LNCAP (cell line): Measurements from ENCODE around the gene VOPP1.

Source experiments
- TF ChIP-seq, protein P1 (sequence below): fragments of 450-650 bp; IDR thresholded peaks from 2 replicates; pipeline ENCODE4 v1.5.1; 2017; ENCODE audit warnings: mild to moderate bottlenecking

VOPP1 gene

DNA sequence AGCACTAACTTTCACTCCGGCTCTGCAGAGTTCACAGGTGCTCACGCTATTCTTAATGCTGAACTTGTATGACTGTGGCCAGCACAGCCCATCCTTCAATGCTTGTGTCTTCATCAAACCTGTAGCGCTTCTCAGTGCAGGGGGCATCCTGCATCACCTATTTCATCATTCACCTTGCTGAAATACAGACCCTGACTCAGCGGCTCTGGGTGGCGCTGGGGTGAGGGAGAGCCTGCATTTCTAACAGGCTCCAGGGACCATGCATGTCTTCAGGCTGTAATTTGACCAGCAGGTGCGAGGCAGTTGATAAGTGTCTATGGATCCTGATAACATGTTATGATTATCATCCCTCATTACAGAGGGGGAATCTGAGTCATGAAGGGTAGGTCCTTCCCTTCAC is 89.3 kb downstream of the VOPP1 start:
- TF ChIP-seq, protein P1, sequence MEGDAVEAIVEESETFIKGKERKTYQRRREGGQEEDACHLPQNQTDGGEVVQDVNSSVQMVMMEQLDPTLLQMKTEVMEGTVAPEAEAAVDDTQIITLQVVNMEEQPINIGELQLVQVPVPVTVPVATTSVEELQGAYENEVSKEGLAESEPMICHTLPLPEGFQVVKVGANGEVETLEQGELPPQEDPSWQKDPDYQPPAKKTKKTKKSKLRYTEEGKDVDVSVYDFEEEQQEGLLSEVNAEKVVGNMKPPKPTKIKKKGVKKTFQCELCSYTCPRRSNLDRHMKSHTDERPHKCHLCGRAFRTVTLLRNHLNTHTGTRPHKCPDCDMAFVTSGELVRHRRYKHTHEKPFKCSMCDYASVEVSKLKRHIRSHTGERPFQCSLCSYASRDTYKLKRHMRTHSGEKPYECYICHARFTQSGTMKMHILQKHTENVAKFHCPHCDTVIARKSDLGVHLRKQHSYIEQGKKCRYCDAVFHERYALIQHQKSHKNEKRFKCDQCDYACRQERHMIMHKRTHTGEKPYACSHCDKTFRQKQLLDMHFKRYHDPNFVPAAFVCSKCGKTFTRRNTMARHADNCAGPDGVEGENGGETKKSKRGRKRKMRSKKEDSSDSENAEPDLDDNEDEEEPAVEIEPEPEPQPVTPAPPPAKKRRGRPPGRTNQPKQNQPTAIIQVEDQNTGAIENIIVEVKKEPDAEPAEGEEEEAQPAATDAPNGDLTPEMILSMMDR, result no peak

GRCh38 chr7:55481155-55481554 is 91.1 kb downstream of the VOPP1 start:
- TF ChIP-seq, protein P1, result no peak

- TF ChIP-seq, protein P1, result no peak
Measured at GRCh38 chr7:55478700-55479099, 93.6 kb downstream of the VOPP1 start.

DNA sequence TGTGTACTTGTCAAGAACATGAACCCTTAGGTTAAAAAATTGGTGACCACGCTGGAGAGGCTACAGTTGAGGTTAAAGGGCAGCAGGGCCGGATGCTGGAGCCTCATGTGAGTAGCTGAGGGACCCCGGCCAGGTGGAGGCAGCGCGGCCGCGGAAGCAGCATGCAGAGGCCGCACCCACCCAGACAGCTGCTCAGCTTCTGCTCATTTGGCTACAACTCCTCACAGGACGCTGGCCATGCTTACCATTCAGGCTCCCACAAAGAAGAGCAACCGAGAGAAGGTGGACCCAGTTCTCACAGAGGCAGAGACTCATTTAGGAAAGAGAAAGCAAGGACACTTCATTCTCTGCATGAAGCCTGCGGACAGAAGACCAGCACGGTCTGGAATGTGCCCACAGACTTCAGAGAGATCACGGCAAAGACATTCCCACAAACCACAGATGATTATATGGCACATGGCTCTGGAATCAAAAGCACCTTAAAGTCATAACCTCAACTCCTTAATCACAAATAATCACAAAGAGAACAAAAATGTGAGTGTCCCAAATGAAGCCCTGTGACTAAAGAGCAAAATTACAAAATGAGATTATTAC is 94.4 kb downstream of the VOPP1 start:
- TF ChIP-seq, protein P1, result no peak

GRCh38 chr7:55476852-55477780 is 95.2 kb downstream of the VOPP1 start:
- TF ChIP-seq, protein P1, result no peak

DNA sequence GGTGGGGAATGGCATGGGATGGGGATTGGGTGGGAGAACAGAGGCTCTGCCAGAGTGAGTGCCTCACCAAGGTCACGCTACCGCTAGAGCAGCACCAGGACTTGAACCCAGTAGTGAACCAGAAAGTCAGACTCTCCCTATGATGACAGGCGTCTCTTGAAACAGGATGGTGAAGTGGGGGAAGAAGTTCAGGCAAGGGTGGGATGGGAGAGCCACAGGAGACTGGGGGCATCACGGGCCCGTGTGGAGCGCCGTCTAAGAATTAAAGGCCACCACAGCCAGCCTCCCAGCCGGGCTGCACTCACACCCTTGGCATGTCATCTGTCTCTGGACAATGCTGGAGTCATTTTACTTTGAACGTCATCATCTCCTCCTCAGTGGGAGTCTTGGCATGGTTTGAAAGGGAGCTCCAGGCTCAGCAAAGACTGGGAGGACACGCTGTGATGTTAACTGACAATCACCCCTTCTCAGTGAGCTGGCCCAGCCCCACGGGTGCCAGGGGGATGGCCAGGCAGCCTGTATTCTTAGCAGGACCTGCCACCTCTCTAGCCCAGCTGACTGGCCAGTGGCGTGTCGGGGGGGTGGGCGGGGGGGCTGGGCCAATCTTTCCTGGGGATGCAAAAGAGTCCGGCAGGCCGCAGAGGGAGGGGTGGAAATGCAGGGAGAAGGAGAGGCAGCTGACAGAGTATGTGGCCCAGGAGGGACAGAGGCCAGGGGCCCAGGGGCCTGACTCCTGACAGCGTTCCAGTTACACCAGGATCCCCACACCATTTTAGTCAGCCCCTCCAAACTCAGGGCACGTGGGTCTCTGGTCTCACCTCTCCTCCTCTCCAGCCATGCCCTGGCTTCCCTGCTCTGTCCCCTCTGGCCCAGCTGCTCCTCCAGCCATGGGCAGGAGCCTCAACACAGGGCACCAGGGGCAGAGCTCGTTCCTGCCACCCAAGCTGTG is 96.2 kb downstream of the VOPP1 start:
- TF ChIP-seq, protein P1, result no peak
